GM12878 (cell line): ENCODE data around the gene IFNAR1. TPM values are rescaled to one million over a fixed set of nuclear protein-coding genes. Genes with fewer than 3 reads are reported as not detected.

Experiments
- ATAC-seq: fragments of 200-7000 bp; cut with Tn5 transposase; 3 replicates; pipeline ENCODE4 v1.9.1; 2020; ENCODE audit warnings: mild to moderate bottlenecking, moderate library complexity
- BruUV-seq: library from RNA; stranded (reverse); fragments of 400-500 nt; replicated peaks from 2 replicates; lab custom pipeline; 2021; lab: Mats Ljungman, UMichigan
- CTCF ChIA-PET: fragments of 300-600 bp; sonication (Branson Sonifier 250); formaldehyde crosslinking; extraction: SDS; loops from one replicate; lab custom pipeline; 2021; ENCODE audit warnings: inconsistent platforms; lab: Yijun Ruan, JAX
- POLR2A ChIA-PET: fragments of 350-600 bp; formaldehyde crosslinking; extraction: SDS; loops from one replicate; lab custom pipeline; 2021; ENCODE audit warnings: inconsistent platforms; lab: Charles Lee
- RAD21 ChIA-PET: fragments of 300-600 bp; sonication (Branson Sonifier 250); formaldehyde crosslinking; loops from one replicate; lab custom pipeline; 2023; ENCODE audit warnings: antibody characterized with exemption; ENCODE audit not compliant: unreplicated experiment; lab: Charles Lee
- SMC1A ChIA-PET: fragments of 300-600 bp; sonication (Branson Sonifier 250); formaldehyde crosslinking; loops from one replicate; lab custom pipeline; 2023; ENCODE audit not compliant: unreplicated experiment, uncharacterized antibody; lab: Charles Lee
- DNase-seq: peaks from one replicate; pipeline ENCODE4 v3.0.0-alpha.2; 2011; ENCODE audit warnings: low read depth, low spot score
- FAIRE-seq: peaks from 3 replicates; lab custom pipeline; 2011; peaks lifted over from hg19 to GRCh38; lab: Jason Lieb, UNC
- H2AFZ ChIP-seq: 2 replicates; pipeline ENCODE4 v1.6.0; 2011; ENCODE audit warnings: low read depth, low read length, control low read depth; ENCODE audit not compliant: control insufficient read depth
- H3K27ac ChIP-seq: 2 replicates; pipeline ENCODE4 v1.5.1; 2011; ENCODE audit warnings: control low read depth; ENCODE audit not compliant: control insufficient read depth, insufficient read depth
- H3K27me3 ChIP-seq, 2 experiments: replicated peaks in 1 of 2; 2 replicates each; pipeline versions ENCODE4 v1.6.0 to v1.6.1; 2011; ENCODE audit warnings: low read length in 1 of 2; ENCODE audit not compliant: control insufficient read depth in 2 of 2, insufficient read depth in 2 of 2
- H3K36me3 ChIP-seq, 2 experiments: 2 replicates each; pipeline ENCODE4 v1.5.1; 2011; ENCODE audit warnings: low read length in 1 of 2; ENCODE audit not compliant: control insufficient read depth in 2 of 2, insufficient read depth in 2 of 2
- H3K4me1 ChIP-seq: 2 replicates; pipeline ENCODE4 v1.6.1; 2011; ENCODE audit warnings: mild to moderate bottlenecking, low read length, moderate library complexity, mixed read lengths; ENCODE audit not compliant: control insufficient read depth, insufficient read depth
- H3K4me2 ChIP-seq: 2 replicates; pipeline ENCODE4 v1.6.0; 2011; ENCODE audit warnings: control low read depth; ENCODE audit not compliant: control insufficient read depth, insufficient read depth
- H3K4me3 ChIP-seq: fragments of 200-600 bp; sonication (generic); 2 replicates; pipeline ENCODE4 v1.5.1; 2016
- H3K79me2 ChIP-seq: 2 replicates; pipeline ENCODE4 v1.6.0; 2011; ENCODE audit warnings: low read length; ENCODE audit not compliant: control insufficient read depth, insufficient read depth
- H3K9ac ChIP-seq: 2 replicates; pipeline ENCODE4 v1.8.0; 2011; ENCODE audit warnings: low read length, control low read depth, mixed read lengths; ENCODE audit not compliant: control insufficient read depth, insufficient read depth
- H3K9me3 ChIP-seq: replicated peaks from 3 replicates; pipeline ENCODE4 v1.5.1; 2011; ENCODE audit warnings: mild to moderate bottlenecking, low read length; ENCODE audit not compliant: control insufficient read depth, insufficient read depth
- H4K20me1 ChIP-seq: 2 replicates; pipeline ENCODE4 v1.6.0; 2011; ENCODE audit not compliant: control insufficient read depth, insufficient read depth
- WGBS: methylation state at CpG from one replicate; pipeline ENCODE4 v1.1.6; 2016; ENCODE audit warnings: low lambda C conversion rate; ENCODE audit not compliant: insufficient replicate concordance, insufficient coverage; ENCODE audit errors: missing lambda C conversion rate; 5-methylcytosine and 5-hydroxymethylcytosine counted together
- in situ Hi-C: fragments of 300-500 bp; cut with MboI; formaldehyde crosslinking; loops from 9 replicates; pipeline ENCODE4 v1.14.3; 2018; ENCODE audit warnings: mixed read lengths
- intact Hi-C: fragments of 100-400 bp; cut with micrococcal nuclease; formaldehyde crosslinking; loops from one replicate; pipeline ENCODE4 v1.14.2; 2022; ENCODE audit not compliant: unreplicated experiment
- polyA plus RNA-seq, 11 experiments: library from polyadenylated mRNA; depleted of rRNA in 4 of 11; unstranded in 6 of 11; stranded (reverse) in 5 of 11; fragments of >200 nt; fragmentation: Nextera tagmentation in 4 of 11; fragmentation: Illumina TruSeq in 1 of 11; extraction: Ambion mirVana in 4 of 11; extraction: Trizol in 1 of 11; gene quantifications; 1 replicate in 1 of 11; 2 replicates in 10 of 11; pipeline versions ENCODE4 v1.2.1 to v1.2.3, GENCODE V29; 2011 to 2016; ENCODE audit warnings: inconsistent platforms in 2 of 11, missing spikeins in 2 of 11, low read depth in 1 of 11
- total RNA-seq, 4 experiments: library from RNA; depleted of rRNA in 3 of 4; stranded (reverse); fragments of >200 nt in 3 of 4; fragmentation: Illumina TruSeq in 1 of 4; extraction: Trizol in 1 of 4; gene quantifications; 2 replicates each; pipeline versions ENCODE4 v1.2.1 to v1.2.3, GENCODE V29; 2013 to 2021
- TF ChIP-seq, protein P1 (sequence below): IDR thresholded peaks from 2 replicates; pipeline ENCODE4 v1.6.1; 2012; ENCODE audit warnings: improper control_type of control experiment, low read depth, low read length; ENCODE audit not compliant: insufficient replicate concordance

Gene IFNAR1
- total and polyA plus RNA-seq, 10 of the 15 experiments (the other 5 are each of a cell fraction or from before 2014, with no cell fraction given) = 12.0 to 62.4 (median 24.6) TPM

DNA sequence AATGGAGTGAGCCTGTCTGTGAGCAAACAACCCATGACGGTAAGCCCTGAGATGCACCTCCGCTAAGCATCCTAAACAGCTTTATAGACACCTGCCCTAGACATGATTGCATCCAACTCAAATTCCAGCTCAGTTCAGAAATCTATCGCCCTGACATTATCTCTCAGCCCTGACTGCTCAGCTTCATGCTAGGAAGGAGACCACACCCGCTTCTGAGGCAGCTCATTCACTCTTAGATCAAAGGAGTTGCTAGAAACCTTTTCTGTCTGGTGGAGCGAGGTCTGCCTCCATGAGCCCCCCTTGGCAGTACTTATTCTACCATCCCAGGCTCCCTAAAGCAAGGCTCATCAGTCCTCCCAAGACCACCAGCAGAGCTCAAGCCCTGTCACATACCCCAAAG is 41.6 kb upstream of the IFNAR1 start:
- ChIA-PET RAD21 (no interaction called here), CTCF (interaction anchor here (0.7 kb wide), 1 partner anchor 83 kb away, joined by 3 read pairs; no protein-coding TSS in a partner anchor), SMC1A (no interaction called here), POLR2A (no interaction called here)
- intact Hi-C loops = no loop called here
- no peak overlapping the region for H3K27ac ChIP-seq
- H3K27me3 ChIP-seq = no peaks in the 10 kb centered on the region
- H3K4me3 ChIP-seq = no peak overlapping the region
- no peaks in the 10 kb centered on the region for H3K4me1 ChIP-seq
- peaks cover 4 to 20% of the 10 kb centered on the region in 2 experiments for H3K36me3 ChIP-seq
- no peak overlapping the region for H3K4me2 ChIP-seq
- H3K79me2 ChIP-seq = no peaks in the 10 kb centered on the region
- H3K9me3 ChIP-seq = no peaks in the 10 kb centered on the region; the same call in 1 of the 3 replicates
- no peak for ATAC-seq
- H2AFZ ChIP-seq = no peak overlapping the region
- H3K9ac ChIP-seq = no peak overlapping the region
- DNase-seq = no peak
- TF ChIP-seq, protein P1, sequence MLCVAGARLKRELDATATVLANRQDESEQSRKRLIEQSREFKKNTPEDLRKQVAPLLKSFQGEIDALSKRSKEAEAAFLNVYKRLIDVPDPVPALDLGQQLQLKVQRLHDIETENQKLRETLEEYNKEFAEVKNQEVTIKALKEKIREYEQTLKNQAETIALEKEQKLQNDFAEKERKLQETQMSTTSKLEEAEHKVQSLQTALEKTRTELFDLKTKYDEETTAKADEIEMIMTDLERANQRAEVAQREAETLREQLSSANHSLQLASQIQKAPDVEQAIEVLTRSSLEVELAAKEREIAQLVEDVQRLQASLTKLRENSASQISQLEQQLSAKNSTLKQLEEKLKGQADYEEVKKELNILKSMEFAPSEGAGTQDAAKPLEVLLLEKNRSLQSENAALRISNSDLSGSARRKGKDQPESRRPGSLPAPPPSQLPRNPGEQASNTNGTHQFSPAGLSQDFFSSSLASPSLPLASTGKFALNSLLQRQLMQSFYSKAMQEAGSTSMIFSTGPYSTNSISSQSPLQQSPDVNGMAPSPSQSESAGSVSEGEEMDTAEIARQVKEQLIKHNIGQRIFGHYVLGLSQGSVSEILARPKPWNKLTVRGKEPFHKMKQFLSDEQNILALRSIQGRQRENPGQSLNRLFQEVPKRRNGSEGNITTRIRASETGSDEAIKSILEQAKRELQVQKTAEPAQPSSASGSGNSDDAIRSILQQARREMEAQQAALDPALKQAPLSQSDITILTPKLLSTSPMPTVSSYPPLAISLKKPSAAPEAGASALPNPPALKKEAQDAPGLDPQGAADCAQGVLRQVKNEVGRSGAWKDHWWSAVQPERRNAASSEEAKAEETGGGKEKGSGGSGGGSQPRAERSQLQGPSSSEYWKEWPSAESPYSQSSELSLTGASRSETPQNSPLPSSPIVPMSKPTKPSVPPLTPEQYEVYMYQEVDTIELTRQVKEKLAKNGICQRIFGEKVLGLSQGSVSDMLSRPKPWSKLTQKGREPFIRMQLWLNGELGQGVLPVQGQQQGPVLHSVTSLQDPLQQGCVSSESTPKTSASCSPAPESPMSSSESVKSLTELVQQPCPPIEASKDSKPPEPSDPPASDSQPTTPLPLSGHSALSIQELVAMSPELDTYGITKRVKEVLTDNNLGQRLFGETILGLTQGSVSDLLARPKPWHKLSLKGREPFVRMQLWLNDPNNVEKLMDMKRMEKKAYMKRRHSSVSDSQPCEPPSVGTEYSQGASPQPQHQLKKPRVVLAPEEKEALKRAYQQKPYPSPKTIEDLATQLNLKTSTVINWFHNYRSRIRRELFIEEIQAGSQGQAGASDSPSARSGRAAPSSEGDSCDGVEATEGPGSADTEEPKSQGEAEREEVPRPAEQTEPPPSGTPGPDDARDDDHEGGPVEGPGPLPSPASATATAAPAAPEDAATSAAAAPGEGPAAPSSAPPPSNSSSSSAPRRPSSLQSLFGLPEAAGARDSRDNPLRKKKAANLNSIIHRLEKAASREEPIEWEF = no peak
- H4K20me1 ChIP-seq = no peaks in the 10 kb centered on the region
- 95% methylated on average over 5 of the region's 5 CpGs for WGBS
- no TSS peak for BruUV-seq
- in situ Hi-C loops = no loop called here
- FAIRE-seq = no peak
